ENCODE measurements around the gene EHBP1.

EHBP1 gene

DNA sequence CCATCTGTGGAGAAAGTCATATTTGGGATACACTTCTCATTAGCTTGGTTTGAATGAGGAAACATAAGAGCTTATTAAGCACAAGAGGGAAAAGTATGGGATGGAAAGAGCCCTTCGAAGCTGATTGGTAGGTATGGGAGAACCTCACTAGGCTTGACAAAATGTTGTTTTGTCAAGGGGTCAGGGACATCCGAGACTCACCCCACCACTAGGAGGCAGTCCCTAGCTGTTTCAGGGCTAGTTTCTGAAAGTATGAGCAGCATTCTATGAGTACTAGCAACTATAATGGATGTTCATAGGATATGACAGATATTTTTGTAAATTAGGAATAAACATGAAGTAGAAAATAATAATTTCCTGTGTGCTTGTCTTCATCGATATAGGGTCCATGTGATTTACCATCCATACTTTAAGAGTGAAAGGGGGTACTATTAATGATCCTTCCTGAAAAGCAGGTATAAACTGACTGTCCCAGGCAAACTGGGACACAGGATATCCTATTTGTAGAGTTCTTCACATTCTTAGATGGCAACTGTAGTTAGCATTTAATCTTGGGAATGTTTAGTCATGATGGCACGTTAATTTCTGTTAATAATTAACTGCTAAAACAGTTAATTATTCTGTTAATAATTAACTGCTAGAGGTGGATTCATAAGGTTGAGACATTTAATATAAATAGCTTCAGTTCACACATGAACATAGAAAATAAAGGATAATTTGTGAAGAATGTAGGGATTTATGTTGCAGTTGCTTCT is 373.5 kb downstream of the EHBP1 start:
- no peak overlapping the region for H3K4me3 Mint-ChIP-seq
- no peak overlapping the region for H3K27ac Mint-ChIP-seq
- no peaks in the 10 kb centered on the region for H3K36me3 Mint-ChIP-seq (ENCODE audit: low read depth)
- intact Hi-C loops (cut with micrococcal nuclease): no loop called here
- peaks cover 19% of the 10 kb centered on the region for H3K27me3 Mint-ChIP-seq
- no peaks in the 10 kb centered on the region for H3K4me1 Mint-ChIP-seq (ENCODE audit: low read depth)
- no peaks in the 10 kb centered on the region for H3K9me3 Mint-ChIP-seq

DNA sequence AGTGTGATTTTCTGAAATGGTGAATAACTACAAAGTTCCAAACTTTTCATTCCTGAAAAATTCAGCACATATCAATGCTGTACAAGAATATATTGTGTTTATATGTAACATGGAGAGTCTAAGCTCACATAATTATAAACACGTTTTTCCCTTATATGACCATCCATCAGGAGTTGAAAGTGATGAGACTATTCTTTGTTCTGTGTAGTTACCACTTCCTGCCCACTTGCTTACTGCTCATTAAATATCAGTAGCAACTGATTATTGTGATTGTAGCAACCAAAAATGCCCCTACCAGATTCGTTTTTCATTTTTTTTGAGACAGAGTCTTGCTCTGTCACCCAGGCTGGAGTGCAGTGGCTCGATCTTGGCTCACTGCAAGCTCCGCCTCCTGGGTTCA is 375.9 kb downstream of the EHBP1 start:
- Mint-ChIP-seq H3K36me3 (ENCODE audit: low read depth) (no peaks in the 10 kb centered on the region), H3K4me1 (ENCODE audit: low read depth) (no peaks in the 10 kb centered on the region), H3K27me3 (peaks cover 14% of the 10 kb centered on the region), H3K9me3 (no peaks in the 10 kb centered on the region), H3K27ac (no peak overlapping the region), H3K4me3 (no peak overlapping the region)
- intact Hi-C loops (cut with micrococcal nuclease): no loop called here

DNA sequence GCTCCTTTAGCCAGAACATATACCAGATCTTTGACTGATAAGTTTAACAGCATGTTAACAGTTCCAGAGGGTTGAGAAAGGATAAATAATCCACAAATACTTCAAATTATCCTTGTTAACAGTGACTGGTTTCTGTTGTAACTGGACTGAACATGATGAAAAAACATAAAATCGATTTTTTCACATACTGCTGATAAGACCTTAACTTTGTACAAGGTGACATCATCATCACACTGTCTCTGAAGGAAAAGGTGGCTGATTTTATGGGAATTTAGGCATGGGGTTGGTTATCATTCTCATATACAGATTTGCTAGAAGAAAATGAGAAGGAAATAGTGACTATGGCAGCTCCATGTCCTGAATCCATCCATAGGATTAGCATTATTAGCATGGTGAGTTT is 381.2 kb downstream of the EHBP1 start:
- Mint-ChIP-seq H3K4me3 (no peak overlapping the region), H3K27ac (no peak overlapping the region), H3K4me1 (ENCODE audit: low read depth) (no peaks in the 10 kb centered on the region), H3K27me3 (peaks cover 7% of the 10 kb centered on the region), H3K36me3 (ENCODE audit: low read depth) (no peaks in the 10 kb centered on the region), H3K9me3 (peaks cover 9% of the 10 kb centered on the region)
- intact Hi-C loops (cut with micrococcal nuclease): no loop called here

DNA sequence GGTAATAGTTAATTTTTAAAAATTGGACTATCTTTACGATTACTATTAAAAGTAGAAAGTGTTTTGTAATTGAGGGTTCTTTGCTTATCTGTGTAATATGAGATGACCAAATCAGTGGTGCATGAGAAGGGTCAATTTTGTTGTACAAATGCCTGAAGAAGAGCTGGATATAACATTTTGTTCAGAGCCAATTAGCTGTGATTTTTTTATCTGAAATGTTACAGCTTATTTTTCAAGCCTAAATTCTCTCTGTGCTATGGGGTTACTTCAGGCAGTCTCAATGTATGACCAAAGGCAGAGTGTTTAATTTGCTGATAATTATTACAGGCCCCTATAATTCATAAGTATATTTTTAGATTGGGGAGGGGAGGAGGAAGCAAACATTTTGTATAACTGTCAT is 386.9 kb downstream of the EHBP1 start:
- no peaks in the 10 kb centered on the region for H3K4me1 Mint-ChIP-seq (ENCODE audit: low read depth)
- no peak overlapping the region for H3K4me3 Mint-ChIP-seq
- H3K27me3 Mint-ChIP-seq: no peaks in the 10 kb centered on the region
- no peak overlapping the region for H3K27ac Mint-ChIP-seq
- intact Hi-C loops (cut with micrococcal nuclease): no loop called here
- peaks cover 9% of the 10 kb centered on the region for H3K9me3 Mint-ChIP-seq
- H3K36me3 Mint-ChIP-seq (ENCODE audit: low read depth): no peaks in the 10 kb centered on the region

DNA sequence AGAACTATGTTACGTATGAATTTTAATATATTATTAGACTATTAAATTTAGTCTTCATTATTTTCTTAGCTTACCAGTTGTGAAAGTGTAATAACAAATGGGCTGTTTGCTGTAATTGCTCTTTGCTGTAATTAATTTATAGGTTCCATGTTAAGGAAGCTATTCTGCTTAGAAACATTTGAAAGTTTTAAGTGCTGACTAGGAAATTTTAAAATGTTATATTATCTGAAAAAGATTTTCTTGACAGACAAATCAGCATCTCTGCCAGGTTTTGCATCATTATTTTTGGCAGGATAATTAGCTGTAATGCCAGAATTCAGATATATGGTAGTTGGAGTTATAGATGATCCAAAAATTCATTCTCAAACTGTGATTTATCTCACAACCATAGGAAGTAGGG is 387.3 kb downstream of the EHBP1 start:
- Mint-ChIP-seq H3K36me3 (ENCODE audit: low read depth) (no peaks in the 10 kb centered on the region), H3K9me3 (peaks cover 9% of the 10 kb centered on the region), H3K4me1 (ENCODE audit: low read depth) (no peaks in the 10 kb centered on the region), H3K27ac (no peak overlapping the region), H3K27me3 (no peaks in the 10 kb centered on the region), H3K4me3 (no peak overlapping the region)
- intact Hi-C loops (cut with micrococcal nuclease): no loop called here

DNA sequence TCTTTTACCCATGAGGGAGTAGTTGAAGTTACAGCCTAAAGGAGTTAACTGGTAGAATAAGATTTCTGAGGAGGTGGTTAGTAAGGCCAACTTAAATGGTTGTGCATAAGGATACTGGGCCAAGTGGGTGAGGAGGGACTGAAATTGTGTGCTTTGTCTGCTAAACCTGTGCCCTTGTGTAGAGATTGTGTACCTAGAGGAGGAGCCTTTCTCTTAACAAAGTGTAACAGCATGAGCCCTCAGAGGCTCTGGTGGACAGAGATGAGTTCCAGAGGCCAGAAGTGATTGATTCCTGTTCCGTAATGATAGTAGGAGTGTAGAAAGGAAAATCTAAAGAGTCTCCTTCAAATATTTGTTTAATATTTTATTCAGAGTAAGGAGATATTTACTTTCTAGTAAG is 388.0 kb downstream of the EHBP1 start:
- Mint-ChIP-seq H3K27me3 (no peaks in the 10 kb centered on the region), H3K36me3 (ENCODE audit: low read depth) (no peaks in the 10 kb centered on the region), H3K4me1 (ENCODE audit: low read depth) (no peaks in the 10 kb centered on the region), H3K9me3 (peaks cover 9% of the 10 kb centered on the region), H3K27ac (no peak overlapping the region), H3K4me3 (no peak overlapping the region)
- intact Hi-C loops (cut with micrococcal nuclease): no loop called here

Data from dendritic cell treated with granulocyte-macrophage colony-stimulating factor and Interleukin-4, amounts not matched to agents 40 ng/mL and 50 ng/mL, for 4 days (primary cell).